Uterus (tissue), 2 donors: ENCODE measurements around the gene ABHD4.

Source experiments
- POLR2A ChIP-seq, 2 donors: fragments of 450-650 bp; IDR thresholded peaks; one replicate each; pipeline ENCODE4 v1.6.1; 2016; ENCODE audit warnings: antibody characterized with exemption in 2 of 2, mild to moderate bottlenecking in 1 of 2, moderate library complexity in 1 of 2
- TF ChIP-seq, protein P1 (sequence below), 4 experiments: fragments of 200-600 bp in 2 of 4; fragments of 450-650 bp in 2 of 4; sonication (generic) in 2 of 4; IDR thresholded peaks; one replicate each; pipeline ENCODE4 v1.5.1; 2016 to 2019; ENCODE audit warnings: antibody characterized with exemption in 4 of 4, mild to moderate bottlenecking in 2 of 4, moderate library complexity in 1 of 4

DNA sequence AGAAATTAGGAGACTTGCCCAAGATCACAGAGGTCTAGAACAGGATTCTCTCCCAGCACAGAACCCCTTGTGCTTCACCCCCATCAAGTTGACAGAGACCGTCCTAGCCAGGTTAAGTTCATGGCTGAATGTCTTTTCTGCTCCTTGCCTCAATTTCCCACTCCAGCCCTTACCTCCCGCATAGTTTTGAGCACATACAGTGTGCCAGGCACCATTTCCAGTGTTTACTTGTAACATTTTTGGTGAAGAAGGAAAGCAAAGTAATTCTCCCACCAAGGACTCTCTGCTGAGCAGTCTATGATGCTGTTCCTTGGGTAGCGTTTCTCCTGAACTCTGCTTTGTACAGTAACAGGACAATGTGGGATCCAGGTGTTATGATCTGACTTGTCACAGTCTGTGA is 1.2 kb downstream of the ABHD4 start:
- TF ChIP-seq, protein P1, sequence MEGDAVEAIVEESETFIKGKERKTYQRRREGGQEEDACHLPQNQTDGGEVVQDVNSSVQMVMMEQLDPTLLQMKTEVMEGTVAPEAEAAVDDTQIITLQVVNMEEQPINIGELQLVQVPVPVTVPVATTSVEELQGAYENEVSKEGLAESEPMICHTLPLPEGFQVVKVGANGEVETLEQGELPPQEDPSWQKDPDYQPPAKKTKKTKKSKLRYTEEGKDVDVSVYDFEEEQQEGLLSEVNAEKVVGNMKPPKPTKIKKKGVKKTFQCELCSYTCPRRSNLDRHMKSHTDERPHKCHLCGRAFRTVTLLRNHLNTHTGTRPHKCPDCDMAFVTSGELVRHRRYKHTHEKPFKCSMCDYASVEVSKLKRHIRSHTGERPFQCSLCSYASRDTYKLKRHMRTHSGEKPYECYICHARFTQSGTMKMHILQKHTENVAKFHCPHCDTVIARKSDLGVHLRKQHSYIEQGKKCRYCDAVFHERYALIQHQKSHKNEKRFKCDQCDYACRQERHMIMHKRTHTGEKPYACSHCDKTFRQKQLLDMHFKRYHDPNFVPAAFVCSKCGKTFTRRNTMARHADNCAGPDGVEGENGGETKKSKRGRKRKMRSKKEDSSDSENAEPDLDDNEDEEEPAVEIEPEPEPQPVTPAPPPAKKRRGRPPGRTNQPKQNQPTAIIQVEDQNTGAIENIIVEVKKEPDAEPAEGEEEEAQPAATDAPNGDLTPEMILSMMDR (IDR thresholded peaks at IDR 0.05): no peak
- no peak for TF ChIP-seq POLR2A (IDR thresholded peaks at IDR 0.05)
